Activated T-helper 1 cell treated with Interleukin-2 at 50 U/mL for 16 hours (primary cell): ENCODE data around the gene INCA1.

Experiments
- DNase-seq: peaks from one replicate; pipeline ENCODE4 v3.0.0-alpha.2; 2020; ENCODE audit warnings: low read depth

The INCA1 gene

GRCh38 chr17:4948166-4948930 is 49.0 kb downstream of the INCA1 start, which contains the start of gene PFN1:
Gene PFN1, minus strand, starts transcription at chr17:4948530. Its CDS starts 136 bp downstream, at chr17:4948394.
- peak; percentile 87 for DNase-seq

- peak; percentile 65 for DNase-seq
Measured at GRCh38 chr17:4947411-4948165, 49.7 kb downstream of the INCA1 start.

- DNase-seq: no peak
Measured at GRCh38 chr17:4947010-4947410, 50.3 kb downstream of the INCA1 start.

- no peak for DNase-seq
Measured at GRCh38 chr17:4946312-4946976, 50.9 kb downstream of the INCA1 start.

- DNase-seq: no peak
Measured at GRCh38 chr17:4945944-4946280, 51.4 kb downstream of the INCA1 start.

- DNase-seq: peak; percentile 64
Measured at GRCh38 chr17:4945176-4945943, 52.0 kb downstream of the INCA1 start.

GRCh38 chr17:4944554-4945175 is 52.7 kb downstream of the INCA1 start:
- DNase-seq: no peak

- peak; percentile 43 for DNase-seq
Measured at GRCh38 chr17:4944163-4944553, 53.2 kb downstream of the INCA1 start.

GRCh38 chr17:4942760-4943508 is 54.4 kb downstream of the INCA1 start:
- no peak for DNase-seq

GRCh38 chr17:4941319-4941610 is 56.1 kb downstream of the INCA1 start:
- DNase-seq: no peak

GRCh38 chr17:4940555-4941318 is 56.6 kb downstream of the INCA1 start:
- peak; percentile 39 for DNase-seq

- DNase-seq: peak; percentile 95
Measured at GRCh38 chr17:4939796-4940554, 57.3 kb downstream of the INCA1 start, which contains the start of the genes RNF167 and SLC25A11. Gene RNF167, plus strand, starts transcription at chr17:4940268. Its CDS starts 642 bp downstream, at chr17:4940910. Gene SLC25A11, minus strand, starts transcription at chr17:4940046. Its CDS starts 136 bp downstream, at chr17:4939910.

- DNase-seq: no peak
Measured at GRCh38 chr17:4939546-4939795, 57.9 kb downstream of the INCA1 start.

- no peak for DNase-seq
Measured at GRCh38 chr17:4938688-4939545, 58.4 kb downstream of the INCA1 start.
